Stomach (tissue), 9 donors: ENCODE measurements around the gene NFS1. TPM values are rescaled to one million over a fixed set of nuclear protein-coding genes. Genes with fewer than 3 reads are reported as not detected.
A peak's percentile ranks its signal among the peaks of the same experiment; 100 is the strongest.

Experiments
- DNase-seq, 2 donors: peaks; one replicate each; pipeline versions ENCODE4 v3.0.0 to v3.0.0-alpha.2; 2013 to 2019
- H3K27ac ChIP-seq, 5 donors: fragments of 200-600 bp in 4 of 5; sonication (generic) in 4 of 5; one replicate each; pipeline ENCODE4 v1.5.1; 2013 to 2019; ENCODE audit warnings: mild to moderate bottlenecking in 1 of 5, moderate library complexity in 1 of 5
- H3K27me3 ChIP-seq, 3 donors: fragments of 200-600 bp; sonication (generic); one replicate each; pipeline ENCODE4 v1.5.1; 2017 to 2019; ENCODE audit warnings: mixed run types in 1 of 3
- H3K36me3 ChIP-seq, 4 donors: fragments of 200-600 bp; sonication (generic); 1 replicate in 3 of 4; 2 replicates in 1 of 4; pipeline ENCODE4 v1.5.1; 2016 to 2019
- H3K4me1 ChIP-seq, 4 donors: fragments of 200-600 bp; sonication (generic); one replicate each; pipeline ENCODE4 v1.5.1; 2016 to 2019
- H3K4me3 ChIP-seq, 4 donors: fragments of 200-600 bp; sonication (generic) in 3 of 4; one replicate each; pipeline ENCODE4 v1.5.1; 2016 to 2019; ENCODE audit warnings: mild to moderate bottlenecking in 1 of 4
- H3K9me3 ChIP-seq, 4 donors: fragments of 200-600 bp; sonication (generic); one replicate each; pipeline ENCODE4 v1.5.1; 2016 to 2019
- CTCF ChIP-seq, 7 experiments: fragments of 450-650 bp in 4 of 7; fragments of 200-600 bp in 3 of 7; sonication (generic) in 3 of 7; IDR thresholded peaks; one replicate each; pipeline ENCODE4 v1.5.1; 2016 to 2019; ENCODE audit warnings: antibody characterized with exemption in 7 of 7, control low read depth in 2 of 7, mild to moderate bottlenecking in 1 of 7
- EP300 ChIP-seq: sonication (generic); formaldehyde crosslinking; IDR thresholded peaks from one replicate; pipeline ENCODE4 v1.6.1; 2017; ENCODE audit warnings: antibody characterized with exemption
- POLR2A ChIP-seq, 4 donors: fragments of 450-650 bp; IDR thresholded peaks; one replicate each; pipeline ENCODE4 v1.6.1; 2016; ENCODE audit warnings: antibody characterized with exemption in 4 of 4, control low read depth in 2 of 4, mild to moderate bottlenecking in 1 of 4, moderate library complexity in 1 of 4
- POLR2AphosphoS5 ChIP-seq, 3 donors: sonication (generic); formaldehyde crosslinking; IDR thresholded peaks; one replicate each; pipeline ENCODE4 v1.6.1; 2016; ENCODE audit warnings: antibody characterized with exemption in 3 of 3
- WGBS, 5 donors: extraction: QIAGEN DNeasy Blood & Tissue Kit in 3 of 5; methylation state at CpG; one replicate each; pipeline versions ENCODE4 v1.1.5 to v1.1.7; 2013 to 2018; 5-methylcytosine and 5-hydroxymethylcytosine counted together
- intact Hi-C: fragments of 100-400 bp; cut with DNase I; formaldehyde crosslinking; loops from one replicate; pipeline ENCODE4 v1.15.1; 2023; ENCODE audit warnings: low total_unique reads
- polyA plus RNA-seq, 3 donors: library from polyadenylated mRNA; stranded (reverse); fragments of 200-250 nt; gene quantifications; one replicate each; pipeline ENCODE4 v1.2.3, GENCODE V29; 2013
- total RNA-seq, 5 donors: library from RNA; depleted of rRNA; stranded (reverse); fragments of >200 nt; gene quantifications; one replicate each; pipeline versions ENCODE4 v1.1.0 to v1.2.3, GENCODE V29; 2014 to 2016
- donor health status: healthy with polysubstance abuse.
- donor health status: Bipolar disorder and iron deficiency.
- donor health status: healthy.

Gene NFS1
- total and polyA plus RNA-seq, 8 donors, result 0.58 to 54.2 (median 24.7) TPM

- WGBS, 5 donors, result 78 to 88% (median 79%) methylated on average over 24 of the region's 24 CpGs
- H3K27me3 ChIP-seq, result no peaks in the 10 kb centered on the region
- no peaks in the 10 kb centered on the region for H3K9me3 ChIP-seq
- intact Hi-C loops, result loop anchor here (10.0 kb wide), 1 partner anchor 153 kb away; no protein-coding TSS in a partner anchor
- H3K4me1 ChIP-seq, result peaks cover 56 to 95% (median 76%) of the 10 kb centered on the region in 4 donors
- TF ChIP-seq CTCF (IDR thresholded peaks at IDR 0.05) (no peak), EP300 (no peak), POLR2AphosphoS5 (IDR thresholded peaks at IDR 0.05) (no peak), POLR2A (IDR thresholded peaks at IDR 0.05) (no peak)
- no peak for DNase-seq
- H3K27ac ChIP-seq, result peak overlapping the region in 2 of 5 donors; percentile 11 to 58
- peak overlapping the region in 1 of 4 donors; percentile 22 for H3K4me3 ChIP-seq
- peaks cover 84 to 100% (median 99%) of the 10 kb centered on the region in 4 donors for H3K36me3 ChIP-seq
These were observed 32.9 kb upstream of the NFS1 start for GRCh38 chr20:35731862-35732643.

- peaks cover 84 to 100% (median 99%) of the 10 kb centered on the region in 4 donors for H3K36me3 ChIP-seq
- peak overlapping the region in 1 of 4 donors; percentile 10 for H3K4me3 ChIP-seq
- intact Hi-C loops, result loop anchor here (10.0 kb wide), 1 partner anchor 153 kb away; no protein-coding TSS in a partner anchor
- no peaks in the 10 kb centered on the region for H3K27me3 ChIP-seq
- no peak for DNase-seq
- TF ChIP-seq CTCF (IDR thresholded peaks at IDR 0.05), result no peak
- TF ChIP-seq EP300, result no peak
- no peak for TF ChIP-seq POLR2AphosphoS5 (IDR thresholded peaks at IDR 0.05)
- no peak for TF ChIP-seq POLR2A (IDR thresholded peaks at IDR 0.05)
- H3K4me1 ChIP-seq, result peaks cover 50 to 95% (median 69%) of the 10 kb centered on the region in 4 donors
- H3K9me3 ChIP-seq, result no peaks in the 10 kb centered on the region
- peak overlapping the region in 2 of 5 donors; percentile 11 to 58 for H3K27ac ChIP-seq
- WGBS, 5 donors, result 22 to 39% (median 35%) methylated on average over 2 of the region's 2 CpGs
These were observed 32.3 kb upstream of the NFS1 start for GRCh38 chr20:35731469-35731788.

GRCh38 chr20:35730583-35731468 is 31.7 kb upstream of the NFS1 start:
- 22 to 41% (median 26%) methylated on average over 4 of the region's 4 CpGs for WGBS, 5 donors
- DNase-seq, result no peak
- H3K36me3 ChIP-seq, result peaks cover 84 to 100% (median 99%) of the 10 kb centered on the region in 4 donors

More at GRCh38 chr20:35730583-35731468, 31.7 kb upstream of the NFS1 start:
- Histone ChIP-seq H3K4me3 (peak overlapping the region in 1 of 4 donors; percentile 10), H3K4me1 (peaks cover 44 to 95% (median 65%) of the 10 kb centered on the region in 4 donors), H3K27ac (peak overlapping the region in 3 of 5 donors; percentile 11 to 58 (median 16)), H3K27me3 (no peaks in the 10 kb centered on the region), H3K9me3 (no peaks in the 10 kb centered on the region)
- intact Hi-C loops, result loop anchor here (10.0 kb wide), 1 partner anchor 154 kb away; no protein-coding TSS in a partner anchor
- TF ChIP-seq POLR2AphosphoS5 (IDR thresholded peaks at IDR 0.05), result no peak
- no peak for TF ChIP-seq EP300
- TF ChIP-seq POLR2A (IDR thresholded peaks at IDR 0.05), result no peak
- no peak for TF ChIP-seq CTCF (IDR thresholded peaks at IDR 0.05)
